Measurements from ENCODE around the gene DOCK8.

DNA sequence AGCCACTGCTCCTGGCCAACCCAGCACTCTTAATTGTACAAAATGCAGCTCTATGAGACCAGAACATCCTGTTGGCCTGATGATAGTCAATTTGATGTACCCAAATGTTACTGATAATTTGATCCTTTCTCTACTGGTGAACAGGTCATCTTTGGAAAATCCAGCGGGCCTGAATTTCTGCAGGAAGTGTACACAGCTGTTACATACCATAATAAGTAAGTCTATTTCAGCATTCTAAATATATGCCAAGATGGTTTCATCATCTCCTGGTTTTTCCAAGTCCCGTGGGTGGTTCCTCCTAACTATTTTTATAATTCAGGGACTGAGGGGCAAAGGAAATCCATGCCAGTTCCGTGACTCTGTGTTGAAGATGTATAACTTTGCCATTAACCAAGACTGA lies 155.4 kb downstream of the DOCK8 start:
- TF ChIP-seq, protein P1, sequence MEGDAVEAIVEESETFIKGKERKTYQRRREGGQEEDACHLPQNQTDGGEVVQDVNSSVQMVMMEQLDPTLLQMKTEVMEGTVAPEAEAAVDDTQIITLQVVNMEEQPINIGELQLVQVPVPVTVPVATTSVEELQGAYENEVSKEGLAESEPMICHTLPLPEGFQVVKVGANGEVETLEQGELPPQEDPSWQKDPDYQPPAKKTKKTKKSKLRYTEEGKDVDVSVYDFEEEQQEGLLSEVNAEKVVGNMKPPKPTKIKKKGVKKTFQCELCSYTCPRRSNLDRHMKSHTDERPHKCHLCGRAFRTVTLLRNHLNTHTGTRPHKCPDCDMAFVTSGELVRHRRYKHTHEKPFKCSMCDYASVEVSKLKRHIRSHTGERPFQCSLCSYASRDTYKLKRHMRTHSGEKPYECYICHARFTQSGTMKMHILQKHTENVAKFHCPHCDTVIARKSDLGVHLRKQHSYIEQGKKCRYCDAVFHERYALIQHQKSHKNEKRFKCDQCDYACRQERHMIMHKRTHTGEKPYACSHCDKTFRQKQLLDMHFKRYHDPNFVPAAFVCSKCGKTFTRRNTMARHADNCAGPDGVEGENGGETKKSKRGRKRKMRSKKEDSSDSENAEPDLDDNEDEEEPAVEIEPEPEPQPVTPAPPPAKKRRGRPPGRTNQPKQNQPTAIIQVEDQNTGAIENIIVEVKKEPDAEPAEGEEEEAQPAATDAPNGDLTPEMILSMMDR (CRISPR knock-in tag; IDR thresholded peaks at IDR 0.05), result no peak
- TF ChIP-seq POLR2A (IDR thresholded peaks at IDR 0.05; ENCODE audit: insufficient read depth in 1 of 2, low read depth in 2 of 2, low read length in 2 of 2), result no peak
- TF ChIP-seq ZSCAN30 (CRISPR knock-in tag; IDR thresholded peaks at IDR 0.05), result no peak
- no peak for TF ChIP-seq ZZZ3 (CRISPR knock-in tag; IDR thresholded peaks at IDR 0.05; ENCODE audit: borderline replicate concordance)
- TF ChIP-seq ARNT (IDR thresholded peaks at IDR 0.05), result no peak
